Astrocyte (in vitro differentiated cells and primary cell): ENCODE data around the gene SLIT3. TPM values are rescaled to one million over a fixed set of nuclear protein-coding genes. Genes with fewer than 3 reads are reported as not detected.

Experiments used
- DNase-seq: peaks from one replicate; pipeline ENCODE4 v3.0.0-alpha.2; 2010; ENCODE audit warnings: low read depth
- FAIRE-seq: peaks from 2 replicates; lab custom pipeline; 2011; peaks lifted over from hg19 to GRCh38; lab: Jason Lieb, UNC
- H2AFZ ChIP-seq: 2 replicates; pipeline ENCODE4 v1.6.0; 2012; ENCODE audit warnings: low read depth, low read length, inconsistent platforms
- H3K27ac ChIP-seq: 2 replicates; pipeline ENCODE4 v1.5.1; 2011; ENCODE audit warnings: low read depth, low read length, inconsistent platforms
- H3K27me3 ChIP-seq: 2 replicates; pipeline ENCODE4 v1.6.0; 2011; ENCODE audit warnings: low read length, inconsistent platforms; ENCODE audit not compliant: insufficient read depth
- H3K36me3 ChIP-seq: 2 replicates; pipeline ENCODE4 v1.5.1; 2011; ENCODE audit warnings: low read length, inconsistent platforms; ENCODE audit not compliant: insufficient read depth
- H3K4me1 ChIP-seq: 2 replicates; pipeline ENCODE4 v1.5.1; 2011; ENCODE audit warnings: low read length, inconsistent platforms; ENCODE audit not compliant: insufficient read depth
- H3K4me2 ChIP-seq: 2 replicates; pipeline ENCODE4 v1.6.0; 2012; ENCODE audit warnings: low read length, inconsistent platforms
- H3K4me3 ChIP-seq: 2 replicates; pipeline ENCODE4 v1.5.1; 2011; ENCODE audit warnings: low read depth, mild to moderate bottlenecking, low read length, inconsistent platforms; ENCODE audit not compliant: insufficient read depth
- H3K79me2 ChIP-seq: 2 replicates; pipeline ENCODE4 v1.6.0; 2012; ENCODE audit warnings: mild to moderate bottlenecking, low read length, inconsistent platforms; ENCODE audit not compliant: insufficient read depth
- H3K9ac ChIP-seq: 2 replicates; pipeline ENCODE4 v1.6.0; 2012; ENCODE audit warnings: mild to moderate bottlenecking, low read length, inconsistent platforms
- H3K9me3 ChIP-seq: 2 replicates; pipeline ENCODE4 v1.5.1; 2012; ENCODE audit warnings: low read depth, mild to moderate bottlenecking, low read length, inconsistent platforms; ENCODE audit not compliant: insufficient read depth
- H4K20me1 ChIP-seq: 2 replicates; pipeline ENCODE4 v1.6.0; 2012; ENCODE audit warnings: low read length, inconsistent platforms; ENCODE audit not compliant: insufficient read depth
- H3K27ac Mint-ChIP-seq: one replicate; pipeline ENCODE4 v1.8.0; 2021; ENCODE audit warnings: mild to moderate bottlenecking, mixed read lengths; ENCODE audit not compliant: unreplicated experiment
- H3K27me3 Mint-ChIP-seq: one replicate; pipeline ENCODE4 v1.8.0; 2021; ENCODE audit warnings: low read depth, mixed read lengths; ENCODE audit not compliant: unreplicated experiment
- H3K36me3 Mint-ChIP-seq: one replicate; pipeline ENCODE4 v1.8.0; 2021; ENCODE audit warnings: low read depth, mixed read lengths; ENCODE audit not compliant: unreplicated experiment
- H3K4me1 Mint-ChIP-seq: one replicate; pipeline ENCODE4 v1.8.0; 2021; ENCODE audit warnings: low read depth, mixed read lengths; ENCODE audit not compliant: unreplicated experiment
- H3K4me3 Mint-ChIP-seq: one replicate; pipeline ENCODE4 v1.8.0; 2021; ENCODE audit warnings: mild to moderate bottlenecking, moderate library complexity, mixed read lengths; ENCODE audit not compliant: unreplicated experiment
- H3K9me3 Mint-ChIP-seq: one replicate; pipeline ENCODE4 v1.8.0; 2021; ENCODE audit warnings: mild to moderate bottlenecking, mixed read lengths; ENCODE audit not compliant: unreplicated experiment
- EZH2 ChIP-seq: IDR thresholded peaks from 2 replicates; pipeline ENCODE4 v1.6.1; 2012; ENCODE audit warnings: mild to moderate bottlenecking, low read length, inconsistent platforms; ENCODE audit not compliant: insufficient read depth
- total RNA-seq: library from RNA; stranded (reverse); gene quantifications from 2 replicates; pipeline ENCODE4 v1.2.1, GENCODE V29; 2021
- TF ChIP-seq, protein P1 (sequence below): IDR thresholded peaks from 2 replicates; pipeline ENCODE4 v1.5.1; 2011; ENCODE audit warnings: low read depth, mild to moderate bottlenecking, inconsistent platforms, low read length, moderate library complexity; ENCODE audit not compliant: insufficient read depth

The SLIT3 gene
- total RNA-seq, 1 donor from 2014 or later: 20.7 TPM

- Mint-ChIP-seq H3K4me1 (peaks cover 9% of the 10 kb centered on the region), H3K4me3 (no peak overlapping the region), H3K9me3 (peaks cover 15% of the 10 kb centered on the region), H3K36me3 (peaks cover 2% of the 10 kb centered on the region), H3K27ac (no peak overlapping the region), H3K27me3 (peaks cover 12% of the 10 kb centered on the region)
- Histone ChIP-seq H2AFZ (no peak overlapping the region), H3K4me3 (no peak overlapping the region), H4K20me1 (no peaks in the 10 kb centered on the region), H3K9me3 (no peaks in the 10 kb centered on the region), H3K4me2 (no peak overlapping the region), H3K4me1 (no peaks in the 10 kb centered on the region), H3K79me2 (no peaks in the 10 kb centered on the region), H3K36me3 (no peaks in the 10 kb centered on the region), H3K27ac (no peak overlapping the region), H3K27me3 (no peaks in the 10 kb centered on the region), H3K9ac (no peak overlapping the region)
- DNase-seq: no peak
- FAIRE-seq: no peak
- TF ChIP-seq, protein P1, sequence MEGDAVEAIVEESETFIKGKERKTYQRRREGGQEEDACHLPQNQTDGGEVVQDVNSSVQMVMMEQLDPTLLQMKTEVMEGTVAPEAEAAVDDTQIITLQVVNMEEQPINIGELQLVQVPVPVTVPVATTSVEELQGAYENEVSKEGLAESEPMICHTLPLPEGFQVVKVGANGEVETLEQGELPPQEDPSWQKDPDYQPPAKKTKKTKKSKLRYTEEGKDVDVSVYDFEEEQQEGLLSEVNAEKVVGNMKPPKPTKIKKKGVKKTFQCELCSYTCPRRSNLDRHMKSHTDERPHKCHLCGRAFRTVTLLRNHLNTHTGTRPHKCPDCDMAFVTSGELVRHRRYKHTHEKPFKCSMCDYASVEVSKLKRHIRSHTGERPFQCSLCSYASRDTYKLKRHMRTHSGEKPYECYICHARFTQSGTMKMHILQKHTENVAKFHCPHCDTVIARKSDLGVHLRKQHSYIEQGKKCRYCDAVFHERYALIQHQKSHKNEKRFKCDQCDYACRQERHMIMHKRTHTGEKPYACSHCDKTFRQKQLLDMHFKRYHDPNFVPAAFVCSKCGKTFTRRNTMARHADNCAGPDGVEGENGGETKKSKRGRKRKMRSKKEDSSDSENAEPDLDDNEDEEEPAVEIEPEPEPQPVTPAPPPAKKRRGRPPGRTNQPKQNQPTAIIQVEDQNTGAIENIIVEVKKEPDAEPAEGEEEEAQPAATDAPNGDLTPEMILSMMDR: no peak
- no peak for TF ChIP-seq EZH2
Observed at GRCh38 chr5:169152946-169153345, 148.0 kb downstream of the SLIT3 start.

- Histone ChIP-seq H3K4me2 (no peak overlapping the region), H4K20me1 (no peaks in the 10 kb centered on the region), H3K9me3 (no peaks in the 10 kb centered on the region), H3K27ac (no peak overlapping the region), H3K9ac (no peak overlapping the region), H2AFZ (no peak overlapping the region), H3K4me1 (no peaks in the 10 kb centered on the region), H3K36me3 (no peaks in the 10 kb centered on the region), H3K79me2 (no peaks in the 10 kb centered on the region), H3K4me3 (no peak overlapping the region), H3K27me3 (no peaks in the 10 kb centered on the region)
- H3K9me3 Mint-ChIP-seq: peaks cover 11% of the 10 kb centered on the region
- no peak overlapping the region for H3K4me3 Mint-ChIP-seq
- H3K27me3 Mint-ChIP-seq: peaks cover 12% of the 10 kb centered on the region
- H3K27ac Mint-ChIP-seq: no peak overlapping the region
- H3K36me3 Mint-ChIP-seq: peaks cover 2% of the 10 kb centered on the region
- TF ChIP-seq, protein P1: no peak
- no peak for TF ChIP-seq EZH2
- FAIRE-seq (no peak), DNase-seq (no peak)
- peaks cover 9% of the 10 kb centered on the region for H3K4me1 Mint-ChIP-seq
Observed at GRCh38 chr5:169152453-169152852, 148.5 kb downstream of the SLIT3 start.

GRCh38 chr5:169151051-169151805, 149.7 kb downstream of the SLIT3 start:
- Histone ChIP-seq H3K36me3 (no peaks in the 10 kb centered on the region), H3K27me3 (no peaks in the 10 kb centered on the region), H3K4me3 (no peak overlapping the region), H3K4me2 (no peak overlapping the region), H2AFZ (no peak overlapping the region), H3K9me3 (no peaks in the 10 kb centered on the region), H3K4me1 (no peaks in the 10 kb centered on the region), H3K9ac (no peak overlapping the region), H3K27ac (no peak overlapping the region), H4K20me1 (no peaks in the 10 kb centered on the region), H3K79me2 (no peaks in the 10 kb centered on the region)
- H3K27me3 Mint-ChIP-seq: peaks cover 16% of the 10 kb centered on the region
- no peak for FAIRE-seq
- H3K27ac Mint-ChIP-seq: no peak overlapping the region
- peaks cover 4% of the 10 kb centered on the region for H3K36me3 Mint-ChIP-seq
- no peak overlapping the region for H3K4me3 Mint-ChIP-seq
- DNase-seq: no peak
- peaks cover under 1% of the 10 kb centered on the region for H3K9me3 Mint-ChIP-seq
- H3K4me1 Mint-ChIP-seq: peaks cover 9% of the 10 kb centered on the region
- no peak for TF ChIP-seq EZH2
- TF ChIP-seq, protein P1: no peak
